ENCODE data around the gene MORN1. TPM values are rescaled to one million over a fixed set of nuclear protein-coding genes. Genes with fewer than 3 reads are reported as not detected.

Gene MORN1
- polyA plus RNA-seq, 1 of the 3 experiments (the other 2 are of a cell fraction) = 16.3 TPM

- TF ChIP-seq PBX3 (IDR thresholded peaks at IDR 0.05) = no peak
Observed at GRCh38 chr1:2393471-2393877, 2.1 kb upstream of the MORN1 start (continued).

GRCh38 chr1:2392686-2393085 is 1.3 kb upstream of the MORN1 start:
- Histone ChIP-seq H3K36me3 (replicated peaks in 1 of 2; ENCODE audit: control insufficient read depth in 1 of 2, insufficient read depth in 2 of 2, low read length in 1 of 2) (peaks cover 16 to 52% of the 10 kb centered on the region in 2 experiments), H3K9ac (peak overlapping the region; percentile 76), H3K4me3 (ENCODE audit: low read depth in 2 of 2, low read length in 1 of 2) (peak overlapping the region; percentile 77 to 97), H3K4me1 (ENCODE audit: control insufficient read depth in 1 of 2, insufficient read depth in 2 of 2, low read depth in 1 of 2, low read length in 1 of 2) (peaks cover 0 to 24% of the 10 kb centered on the region in 2 experiments; a peak in 2 of 4 replicates), H3K9me2 (no peaks in the 10 kb centered on the region), H2AFZ (ENCODE audit: low read depth) (no peak overlapping the region), H3K9me3 (no peaks in the 10 kb centered on the region), H3K27me3 (ENCODE audit: insufficient read depth) (no peaks in the 10 kb centered on the region), H3K27ac (ENCODE audit: low read depth in 2 of 2, low read length in 1 of 2) (no peak overlapping the region; a peak in 1 of 4 replicates), H3F3A (replicated peaks; ENCODE audit: insufficient read depth) (no peaks in the 10 kb centered on the region), H3K79me2 (ENCODE audit: insufficient read depth) (peaks cover 76% of the 10 kb centered on the region), H4K20me1 (ENCODE audit: insufficient read depth) (peaks cover 35% of the 10 kb centered on the region), H3K4me2 (peak overlapping the region; percentile 95)
- TF ChIP-seq FOXJ3 (CRISPR knock-in tag; IDR thresholded peaks at IDR 0.05) = no peak
- TF ChIP-seq PBX3 (IDR thresholded peaks at IDR 0.05) = no peak
- no peak for DNase-seq
- ChIA-PET POLR2A (interaction anchor here (1.4 kb wide), 1 partner anchor 183 kb away, joined by 4 read pairs; no protein-coding TSS in a partner anchor), CTCF (interaction anchor here (0.8 to 7.8 kb wide), 3 partner anchors 9 to 197 kb away, joined by 3 to 64 read pairs (median 7); partner anchors contain the start of gene FAAP20)
- WGBS (ENCODE audit: low lambda C conversion rate) = 35% methylated on average over 15 of the region's 16 CpGs

- 0% methylated on average over 4 of the region's 62 CpGs for WGBS (ENCODE audit: low lambda C conversion rate)
- no peak for DNase-seq
- POLR2A ChIA-PET = interaction anchor here (0.7 to 1.2 kb wide), 8 partner anchors 10 to 1404 kb away, joined by 3 to 6 read pairs (median 4); partner anchors contain the start of genes FAAP20, LRRC47 and PANK4
- peaks cover 35% of the 10 kb centered on the region for H4K20me1 ChIP-seq (ENCODE audit: insufficient read depth)
- no peak overlapping the region for H2AFZ ChIP-seq (ENCODE audit: low read depth)
- H3K4me1 ChIP-seq (ENCODE audit: control insufficient read depth in 1 of 2, insufficient read depth in 2 of 2, low read depth in 1 of 2, low read length in 1 of 2) = peaks cover 0 to 24% of the 10 kb centered on the region in 2 experiments; a peak in 2 of 4 replicates
- no peaks in the 10 kb centered on the region for H3K27me3 ChIP-seq (ENCODE audit: insufficient read depth)
- H3K9me3 ChIP-seq = no peaks in the 10 kb centered on the region
- peaks cover 12 to 52% of the 10 kb centered on the region in 2 experiments for H3K36me3 ChIP-seq (replicated peaks in 1 of 2; ENCODE audit: control insufficient read depth in 1 of 2, insufficient read depth in 2 of 2, low read length in 1 of 2)
- H3K4me3 ChIP-seq (ENCODE audit: low read depth in 2 of 2, low read length in 1 of 2) = peak overlapping the region; percentile 77 to 97
- H3K27ac ChIP-seq (ENCODE audit: low read depth in 2 of 2, low read length in 1 of 2) = peak overlapping the region in 1 of 2 experiments; percentile 76; a peak in 3 of 4 replicates
- H3F3A ChIP-seq (replicated peaks; ENCODE audit: insufficient read depth) = no peaks in the 10 kb centered on the region
- peak overlapping the region; percentile 76 for H3K9ac ChIP-seq
- peak overlapping the region; percentile 95 for H3K4me2 ChIP-seq
- CTCF ChIA-PET = interaction anchor here (0.6 to 7.8 kb wide), 7 partner anchors 8 to 218 kb away, joined by 3 to 64 read pairs (median 7); partner anchors contain the start of gene FAAP20
- H3K79me2 ChIP-seq (ENCODE audit: insufficient read depth) = peaks cover 69% of the 10 kb centered on the region
- no peaks in the 10 kb centered on the region for H3K9me2 ChIP-seq
- no peak for TF ChIP-seq NFIC (IDR thresholded peaks at IDR 0.05; ENCODE audit: borderline replicate concordance)
- TF ChIP-seq CTCF (IDR thresholded peaks at IDR 0.05) = no peak
- no peak for TF ChIP-seq FOSL2 (IDR thresholded peaks at IDR 0.05; ENCODE audit: borderline replicate concordance, low read depth)
- TF ChIP-seq SIN3A (IDR thresholded peaks at IDR 0.05; ENCODE audit: borderline replicate concordance, low read depth, low read length) = no peak
- no peak for TF ChIP-seq TAF1 (IDR thresholded peaks at IDR 0.05; ENCODE audit: borderline replicate concordance, low read depth, low read length)
- TF ChIP-seq JUND (IDR thresholded peaks at IDR 0.05) = no peak
- no peak for TF ChIP-seq ZBTB33 (IDR thresholded peaks at IDR 0.05; ENCODE audit: borderline replicate concordance, low read depth)
- no peak for TF ChIP-seq MAX (IDR thresholded peaks at IDR 0.05; ENCODE audit: low read depth)
- no peak for TF ChIP-seq TCF12 (IDR thresholded peaks at IDR 0.05)
- no peak for TF ChIP-seq FOXM1 (IDR thresholded peaks at IDR 0.05; ENCODE audit: low read depth)
- no peak for TF ChIP-seq MEF2A (IDR thresholded peaks at IDR 0.05; ENCODE audit: borderline replicate concordance, low read depth)
- TF ChIP-seq TEAD4 (IDR thresholded peaks at IDR 0.05; ENCODE audit: borderline replicate concordance, insufficient read depth) = no peak
- no peak for TF ChIP-seq FOXJ3 (CRISPR knock-in tag; IDR thresholded peaks at IDR 0.05)
- no peak for TF ChIP-seq USF2 (IDR thresholded peaks at IDR 0.05; ENCODE audit: borderline replicate concordance, low read depth, low read length)
- TF ChIP-seq GATA2 (CRISPR knock-in tag; IDR thresholded peaks at IDR 0.05) = no peak
Observed at GRCh38 chr1:2391931-2392509, 666 bp upstream of the MORN1 start.

Data from SK-N-SH (cell line).